Coronary artery (tissue), 2 donors: ENCODE results near the gene MIPOL1.

Source experiments
- DNase-seq: peaks from one replicate; pipeline ENCODE4 v3.0.0-alpha.2; 2017; ENCODE audit warnings: low spot score
- H3K27ac ChIP-seq, 2 donors: fragments of 200-600 bp; sonication (generic); one replicate each; pipeline ENCODE4 v1.5.1; 2016 to 2019
- H3K4me3 ChIP-seq: fragments of 200-600 bp; sonication (generic); 2 replicates; pipeline ENCODE4 v1.5.1; 2016; ENCODE audit warnings: mild to moderate bottlenecking, moderate library complexity
- CTCF ChIP-seq: fragments of 200-600 bp; sonication (generic); IDR thresholded peaks from one replicate; pipeline ENCODE4 v1.5.1; 2019; ENCODE audit warnings: antibody characterized with exemption

MIPOL1 gene

DNA sequence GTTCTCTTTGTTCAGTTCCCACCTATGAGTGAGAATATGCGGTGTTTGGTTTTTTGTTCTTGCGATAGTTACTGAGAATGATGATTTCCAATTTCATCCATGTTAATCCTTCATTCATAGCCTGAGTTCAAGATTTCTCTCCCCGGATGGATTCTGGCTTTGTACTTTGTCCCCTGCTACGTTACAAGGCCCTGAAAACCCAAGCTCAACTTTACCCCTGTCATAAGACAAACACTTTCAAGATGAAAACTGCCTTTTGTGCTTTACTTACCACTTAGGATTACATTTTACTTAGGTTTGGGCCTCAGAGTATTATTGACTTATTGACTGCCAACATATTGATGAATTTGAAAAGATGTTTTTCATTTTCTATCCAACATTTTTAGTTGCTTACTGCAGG is 361.0 kb downstream of the MIPOL1 start:
- DNase-seq = no peak
- Histone ChIP-seq H3K27ac (no peak overlapping the region), H3K4me3 (no peak overlapping the region)
- no peak for TF ChIP-seq CTCF

- no peak for TF ChIP-seq CTCF
- H3K4me3 ChIP-seq = no peak overlapping the region
- H3K27ac ChIP-seq = no peak overlapping the region
- no peak for DNase-seq
Observed at GRCh38 chr14:37559386-37559785, 361.6 kb downstream of the MIPOL1 start.

- no peak for TF ChIP-seq CTCF
- H3K4me3 ChIP-seq = no peak overlapping the region
- H3K27ac ChIP-seq = no peak overlapping the region
- DNase-seq = no peak
Observed at GRCh38 chr14:37563189-37563588, 365.5 kb downstream of the MIPOL1 start.

DNA sequence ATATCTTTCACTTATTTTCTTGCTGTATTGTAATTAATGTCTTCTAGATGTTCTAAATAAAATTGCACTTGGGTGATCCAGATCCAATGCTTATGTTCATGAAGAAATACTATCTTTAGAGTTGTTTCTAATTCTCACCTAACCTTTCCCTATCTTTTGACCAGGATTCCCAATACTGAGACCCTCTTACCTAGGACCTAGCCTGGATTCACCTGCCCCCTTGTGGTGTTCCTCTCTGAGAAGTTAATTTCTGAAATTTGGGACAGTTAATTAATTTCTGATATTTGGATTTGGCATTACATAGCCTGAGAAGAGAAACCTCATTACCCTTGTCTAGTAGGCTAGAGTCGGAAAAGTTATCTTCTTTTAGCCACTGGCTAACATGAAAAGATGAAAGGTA is 367.8 kb downstream of the MIPOL1 start:
- Histone ChIP-seq H3K4me3 (no peak overlapping the region), H3K27ac (no peak overlapping the region)
- DNase-seq = no peak
- no peak for TF ChIP-seq CTCF

DNA sequence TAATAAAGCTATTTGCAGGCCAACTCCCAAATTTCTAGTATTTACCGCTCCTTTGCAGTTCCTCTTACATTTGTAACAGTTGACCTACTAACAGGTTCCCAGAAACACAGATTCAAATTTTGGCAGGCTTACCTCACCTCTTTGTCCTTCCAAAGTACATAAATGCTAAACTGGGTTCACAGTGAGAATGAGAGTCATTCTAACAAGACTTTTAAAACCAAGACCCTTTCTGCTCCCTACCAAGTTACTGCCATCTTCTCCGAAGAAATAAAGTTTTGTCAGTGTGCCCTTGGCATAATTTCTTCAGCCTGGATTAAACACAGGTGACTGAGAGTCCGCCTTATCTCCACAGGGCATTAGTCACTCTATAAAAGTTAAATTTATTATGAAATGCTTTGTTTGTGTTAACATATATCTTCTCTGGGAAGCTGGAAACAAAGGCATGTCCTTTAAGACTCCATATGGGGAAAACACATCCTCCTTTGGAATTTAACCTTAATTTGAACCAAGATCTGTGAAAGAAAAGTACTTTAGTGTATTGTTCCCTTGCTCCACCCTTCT is 369.2 kb downstream of the MIPOL1 start:
- no peak for TF ChIP-seq CTCF
- Histone ChIP-seq H3K4me3 (no peak overlapping the region), H3K27ac (no peak overlapping the region)
- no peak for DNase-seq

DNA sequence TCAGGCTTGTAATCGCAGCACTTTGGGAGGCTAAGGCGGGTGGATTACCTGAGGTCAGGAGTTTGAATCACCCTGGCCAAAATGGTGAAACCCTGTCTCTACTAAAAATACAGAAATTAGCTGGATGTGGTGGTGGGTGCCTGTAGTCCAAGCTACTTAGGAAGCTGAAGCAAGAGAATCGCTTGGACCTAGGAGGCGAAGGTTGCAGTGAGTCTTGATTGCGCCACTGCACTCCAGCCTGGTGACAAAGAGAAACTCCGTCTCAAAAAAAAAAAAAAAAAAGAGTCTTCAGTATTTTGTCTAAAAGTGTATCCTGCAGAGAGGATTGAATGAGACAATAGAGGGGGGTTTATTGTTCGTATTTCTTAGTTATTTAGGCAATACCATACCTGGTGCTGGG is 372.0 kb downstream of the MIPOL1 start:
- no peak for DNase-seq
- no peak for TF ChIP-seq CTCF
- no peak overlapping the region for H3K4me3 ChIP-seq
- H3K27ac ChIP-seq = no peak overlapping the region

GRCh38 chr14:37571391-37571790 is 373.7 kb downstream of the MIPOL1 start:
- no peak overlapping the region for H3K27ac ChIP-seq
- H3K4me3 ChIP-seq = no peak overlapping the region
- DNase-seq = no peak
- TF ChIP-seq CTCF = no peak
